Measurements from ENCODE around the gene KLF6.

The KLF6 gene

DNA sequence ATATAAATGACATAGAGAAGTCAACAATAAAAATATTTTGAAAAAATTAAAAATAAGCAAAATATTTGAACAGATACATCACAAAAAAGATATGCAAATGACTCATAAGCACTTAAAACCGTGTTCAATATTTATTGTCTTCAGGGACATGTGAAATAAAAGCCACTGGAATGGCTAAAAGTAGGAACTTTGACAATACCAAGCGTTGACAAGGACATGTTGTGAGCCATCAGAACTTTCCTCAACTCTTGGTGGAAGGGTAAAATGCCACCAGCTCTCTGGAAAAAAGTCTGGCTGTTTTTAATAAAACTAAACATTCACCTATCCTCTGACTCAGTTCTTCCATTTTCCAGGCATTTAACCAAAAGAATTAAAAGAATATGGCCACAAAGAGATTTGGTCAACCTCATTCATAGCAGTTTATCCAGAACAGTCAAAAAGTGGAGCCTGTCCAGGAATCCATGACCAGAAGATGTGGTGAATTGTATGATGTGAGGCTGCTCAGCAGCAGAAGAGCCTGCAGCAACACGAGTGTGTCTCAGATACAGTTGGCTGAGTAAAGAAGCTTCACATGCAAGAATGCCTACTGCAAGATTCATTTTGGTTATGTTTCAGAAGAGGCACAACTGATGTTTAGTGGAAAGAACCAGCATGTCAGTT, 7.1 kb upstream of the KLF6 start:
- H3K4me1 Mint-ChIP-seq, result peaks cover 6% of the 10 kb centered on the region
- no peaks in the 10 kb centered on the region for H3K9me3 Mint-ChIP-seq
- H3K36me3 Mint-ChIP-seq (ENCODE audit: insufficient read depth), result peaks cover 2% of the 10 kb centered on the region
- no peaks in the 10 kb centered on the region for H3K27me3 Mint-ChIP-seq
- no peak for ATAC-seq (replicated peaks; ENCODE audit: extremely low read depth, poor library complexity, severe bottlenecking)
- H3K4me3 Mint-ChIP-seq, result no peak overlapping the region
- no peak for DNase-seq (ENCODE audit: low spot score in 2 of 2)
- no peak overlapping the region for H3K27ac Mint-ChIP-seq (ENCODE audit: low read depth)

DNA sequence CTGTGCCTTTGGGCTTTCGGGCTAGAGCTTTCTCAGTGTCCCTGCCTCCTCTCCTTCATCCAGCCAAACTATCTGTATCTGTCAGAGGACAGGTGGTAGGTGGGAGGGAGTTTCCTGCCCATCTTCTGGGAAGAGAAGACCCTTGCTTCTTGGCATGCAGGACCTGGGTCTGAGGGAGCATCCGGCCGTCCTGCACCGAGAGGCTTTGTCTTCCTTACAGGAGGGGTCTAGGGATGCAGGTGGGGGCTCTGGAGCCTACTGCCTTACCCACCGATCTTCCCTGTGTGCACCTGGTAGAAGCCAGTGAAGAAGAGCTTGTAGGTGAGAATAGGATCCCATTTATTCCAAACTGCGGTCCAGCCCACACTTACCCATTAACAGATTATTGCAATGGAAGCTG, 5.8 kb upstream of the KLF6 start:
- H3K4me1 Mint-ChIP-seq, result peaks cover 14% of the 10 kb centered on the region
- H3K36me3 Mint-ChIP-seq (ENCODE audit: insufficient read depth), result peaks cover 14% of the 10 kb centered on the region
- ATAC-seq (replicated peaks; ENCODE audit: extremely low read depth, poor library complexity, severe bottlenecking) (no peak), DNase-seq (ENCODE audit: low spot score in 2 of 2) (no peak)
- H3K27me3 Mint-ChIP-seq, result no peaks in the 10 kb centered on the region
- no peak overlapping the region for H3K4me3 Mint-ChIP-seq
- H3K9me3 Mint-ChIP-seq, result no peaks in the 10 kb centered on the region
- no peak overlapping the region for H3K27ac Mint-ChIP-seq (ENCODE audit: low read depth)

GRCh38 chr10:3790272-3790671, 5.3 kb upstream of the KLF6 start:
- peaks cover 18% of the 10 kb centered on the region for H3K4me1 Mint-ChIP-seq
- DNase-seq (ENCODE audit: low spot score in 2 of 2) (no peak), ATAC-seq (replicated peaks; ENCODE audit: extremely low read depth, poor library complexity, severe bottlenecking) (no peak)
- H3K27ac Mint-ChIP-seq (ENCODE audit: low read depth), result no peak overlapping the region
- peaks cover 20% of the 10 kb centered on the region for H3K36me3 Mint-ChIP-seq (ENCODE audit: insufficient read depth)
- no peak overlapping the region for H3K4me3 Mint-ChIP-seq
- H3K9me3 Mint-ChIP-seq, result no peaks in the 10 kb centered on the region
- H3K27me3 Mint-ChIP-seq, result no peaks in the 10 kb centered on the region

DNA sequence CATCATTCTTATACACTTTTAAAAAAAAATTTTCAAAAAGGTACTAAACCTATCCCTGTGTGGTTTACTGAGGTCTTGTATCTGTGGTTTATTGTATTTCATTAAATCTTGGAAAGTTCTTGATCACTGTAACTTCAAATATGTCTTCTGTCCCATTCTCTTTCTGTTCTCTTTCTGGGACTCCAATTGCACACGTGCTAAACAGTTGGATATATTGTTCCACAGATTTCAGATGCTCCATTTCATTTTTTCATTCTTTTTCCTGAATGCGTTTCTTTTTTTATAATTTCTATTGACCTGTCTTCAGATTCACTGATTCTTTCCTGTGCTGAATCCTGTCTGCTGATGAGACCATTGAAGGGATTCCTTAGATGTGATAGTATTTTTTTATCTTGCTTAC, 4.6 kb upstream of the KLF6 start:
- Mint-ChIP-seq H3K4me3 (no peak overlapping the region), H3K9me3 (no peaks in the 10 kb centered on the region), H3K27me3 (no peaks in the 10 kb centered on the region), H3K27ac (ENCODE audit: low read depth) (no peak overlapping the region), H3K36me3 (ENCODE audit: insufficient read depth) (peaks cover 26% of the 10 kb centered on the region), H3K4me1 (peaks cover 18% of the 10 kb centered on the region)
- DNase-seq (ENCODE audit: low spot score in 2 of 2), result no peak
- ATAC-seq (replicated peaks; ENCODE audit: extremely low read depth, poor library complexity, severe bottlenecking), result no peak

DNA sequence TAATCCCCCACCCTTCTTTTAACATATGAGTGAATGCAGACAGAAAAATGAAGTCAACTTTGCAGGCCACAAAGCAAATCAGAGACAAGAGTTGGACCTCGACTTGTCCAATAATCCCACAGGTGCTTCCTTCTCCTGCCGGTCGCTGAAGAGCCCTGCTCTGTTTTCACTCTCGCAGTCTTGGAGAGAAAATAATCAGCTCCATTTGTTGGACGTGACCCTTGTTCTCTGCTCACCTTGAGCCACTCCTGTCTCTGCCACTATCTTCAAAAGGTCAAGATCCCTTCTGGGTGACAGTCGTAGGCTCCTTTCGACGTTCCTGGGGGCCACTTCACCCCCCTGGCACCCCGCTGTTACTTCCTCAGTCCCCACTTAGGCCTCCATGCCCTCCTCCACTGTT, 2.8 kb upstream of the KLF6 start:
- Mint-ChIP-seq H3K36me3 (ENCODE audit: insufficient read depth) (peaks cover 44% of the 10 kb centered on the region), H3K4me1 (peaks cover 33% of the 10 kb centered on the region), H3K9me3 (no peaks in the 10 kb centered on the region), H3K27ac (ENCODE audit: low read depth) (no peak overlapping the region), H3K4me3 (peak overlapping the region; percentile 19), H3K27me3 (no peaks in the 10 kb centered on the region)
- no peak for DNase-seq (ENCODE audit: low spot score in 2 of 2)
- no peak for ATAC-seq (replicated peaks; ENCODE audit: extremely low read depth, poor library complexity, severe bottlenecking)

- peak overlapping the region; percentile 97 for H3K4me3 Mint-ChIP-seq
- no peaks in the 10 kb centered on the region for H3K27me3 Mint-ChIP-seq
- H3K36me3 Mint-ChIP-seq (ENCODE audit: insufficient read depth), result peaks cover 52% of the 10 kb centered on the region
- H3K9me3 Mint-ChIP-seq, result no peaks in the 10 kb centered on the region
- DNase-seq (ENCODE audit: low spot score in 2 of 2) (no peak), ATAC-seq (replicated peaks; ENCODE audit: extremely low read depth, poor library complexity, severe bottlenecking) (no peak)
- peak overlapping the region; percentile 100 for H3K27ac Mint-ChIP-seq (ENCODE audit: low read depth)
- peaks cover 35% of the 10 kb centered on the region for H3K4me1 Mint-ChIP-seq
Measured at GRCh38 chr10:3787016-3787400, 2.0 kb upstream of the KLF6 start.

DNA sequence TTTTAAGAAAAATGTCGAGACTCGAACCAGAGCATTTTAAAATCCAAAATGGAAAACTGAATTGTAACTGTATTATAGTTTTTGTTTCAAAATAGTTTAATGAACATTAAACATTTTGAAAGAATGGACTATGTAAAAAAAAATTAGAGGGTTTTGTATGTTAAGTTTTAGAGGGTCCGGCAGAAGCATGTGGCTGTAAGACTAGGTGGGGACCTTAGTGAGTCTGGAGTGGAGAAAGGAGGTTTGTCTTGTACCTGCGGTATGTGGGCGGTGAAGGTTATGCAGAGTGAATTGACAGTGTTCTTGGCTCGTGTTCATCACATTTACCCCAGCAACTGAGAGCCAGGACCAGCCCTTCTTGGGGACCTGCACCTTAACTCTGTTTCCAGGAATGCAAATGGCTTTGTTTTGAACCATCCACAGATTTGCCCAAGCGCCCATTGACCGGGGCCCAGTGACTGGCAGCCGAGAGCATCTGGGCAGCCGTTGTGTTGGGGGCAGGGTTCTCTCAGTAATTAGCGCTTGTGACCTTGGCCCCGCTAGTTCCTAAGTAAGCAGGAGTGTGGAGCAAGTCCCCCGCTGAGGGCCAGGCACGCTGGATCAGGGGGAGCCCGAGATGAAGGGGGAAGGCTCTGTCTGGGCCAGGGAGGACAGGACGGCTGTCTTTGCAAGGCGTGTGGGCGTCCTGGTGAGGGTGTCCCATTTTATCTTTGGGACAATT, 1.4 kb upstream of the KLF6 start:
- ATAC-seq (replicated peaks; ENCODE audit: extremely low read depth, poor library complexity, severe bottlenecking) (no peak), DNase-seq (ENCODE audit: low spot score in 2 of 2) (peak in 1 of 2 donors; percentile 40)
- Mint-ChIP-seq H3K27me3 (no peaks in the 10 kb centered on the region), H3K9me3 (no peaks in the 10 kb centered on the region), H3K36me3 (ENCODE audit: insufficient read depth) (peaks cover 58% of the 10 kb centered on the region), H3K4me3 (peak overlapping the region; percentile 97), H3K27ac (ENCODE audit: low read depth) (peak overlapping the region; percentile 100), H3K4me1 (peaks cover 41% of the 10 kb centered on the region)

DNA sequence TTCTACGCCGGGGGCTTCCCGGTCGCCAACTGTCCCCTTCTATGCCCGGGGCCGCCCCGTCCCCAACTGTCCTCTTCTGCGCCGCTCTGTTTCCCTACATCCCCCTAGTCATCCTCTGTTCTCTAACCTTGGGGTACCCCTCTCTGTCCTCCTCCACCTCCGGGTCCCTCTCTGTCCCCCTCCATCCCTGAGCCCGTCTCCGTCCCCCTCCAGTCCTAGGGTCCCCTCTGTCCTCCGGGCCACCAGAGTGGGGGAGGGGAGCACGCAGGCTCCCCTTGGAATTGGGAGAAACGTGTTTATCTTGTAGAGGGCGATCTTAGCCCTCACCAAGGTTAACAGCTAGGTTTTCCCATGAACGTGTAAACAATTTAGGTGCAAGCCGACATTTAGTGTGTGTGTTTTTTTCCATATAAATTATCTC, 852 bp upstream of the KLF6 start:
- Mint-ChIP-seq H3K27me3 (no peaks in the 10 kb centered on the region), H3K4me3 (peak overlapping the region; percentile 97), H3K27ac (ENCODE audit: low read depth) (peak overlapping the region; percentile 100), H3K9me3 (no peaks in the 10 kb centered on the region), H3K4me1 (peaks cover 47% of the 10 kb centered on the region), H3K36me3 (ENCODE audit: insufficient read depth) (peaks cover 64% of the 10 kb centered on the region)
- ATAC-seq (replicated peaks; ENCODE audit: extremely low read depth, poor library complexity, severe bottlenecking) (peak; percentile 2), DNase-seq (ENCODE audit: low spot score in 2 of 2) (peak; percentile 46 to 59)

DNA sequence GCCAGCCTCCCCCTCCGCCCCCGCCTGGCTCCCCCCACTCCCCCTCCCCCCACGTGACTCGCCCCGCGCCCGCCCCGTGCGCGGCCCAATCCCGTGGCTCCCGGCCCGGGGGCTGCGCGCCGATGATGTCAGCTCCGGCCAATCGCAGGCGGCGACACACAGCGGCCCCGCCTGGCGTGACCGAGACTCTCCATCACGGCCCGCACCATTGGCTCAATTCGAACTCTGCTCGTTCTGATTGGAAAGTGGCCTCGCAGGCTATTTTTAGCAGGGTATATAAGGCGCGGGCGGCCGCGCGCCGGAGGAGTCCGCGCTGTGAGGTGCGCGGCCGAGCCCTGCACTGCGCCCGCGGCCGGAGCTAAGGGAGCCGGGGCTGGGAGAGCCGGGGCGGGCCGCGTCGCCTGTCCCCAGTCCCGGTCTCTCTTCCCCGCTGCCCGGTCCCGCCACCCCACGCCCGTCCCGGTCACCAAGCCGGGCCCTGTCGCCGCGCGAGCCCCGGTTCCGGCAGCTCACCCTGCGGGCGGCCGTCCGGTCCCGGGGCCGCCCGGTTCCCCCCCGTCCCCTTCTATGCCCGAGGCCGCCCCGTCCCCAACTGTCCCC, 342 bp upstream of the KLF6 start:
- DNase-seq (ENCODE audit: low spot score in 2 of 2) (peak; percentile 98 to 100), ATAC-seq (replicated peaks; ENCODE audit: extremely low read depth, poor library complexity, severe bottlenecking) (peak; percentile 67)
- H3K27me3 Mint-ChIP-seq, result no peaks in the 10 kb centered on the region
- peaks cover 52% of the 10 kb centered on the region for H3K4me1 Mint-ChIP-seq
- H3K9me3 Mint-ChIP-seq, result no peaks in the 10 kb centered on the region
- H3K36me3 Mint-ChIP-seq (ENCODE audit: insufficient read depth), result peaks cover 69% of the 10 kb centered on the region
- peak overlapping the region; percentile 97 for H3K4me3 Mint-ChIP-seq
- peak overlapping the region; percentile 100 for H3K27ac Mint-ChIP-seq (ENCODE audit: low read depth)

DNA sequence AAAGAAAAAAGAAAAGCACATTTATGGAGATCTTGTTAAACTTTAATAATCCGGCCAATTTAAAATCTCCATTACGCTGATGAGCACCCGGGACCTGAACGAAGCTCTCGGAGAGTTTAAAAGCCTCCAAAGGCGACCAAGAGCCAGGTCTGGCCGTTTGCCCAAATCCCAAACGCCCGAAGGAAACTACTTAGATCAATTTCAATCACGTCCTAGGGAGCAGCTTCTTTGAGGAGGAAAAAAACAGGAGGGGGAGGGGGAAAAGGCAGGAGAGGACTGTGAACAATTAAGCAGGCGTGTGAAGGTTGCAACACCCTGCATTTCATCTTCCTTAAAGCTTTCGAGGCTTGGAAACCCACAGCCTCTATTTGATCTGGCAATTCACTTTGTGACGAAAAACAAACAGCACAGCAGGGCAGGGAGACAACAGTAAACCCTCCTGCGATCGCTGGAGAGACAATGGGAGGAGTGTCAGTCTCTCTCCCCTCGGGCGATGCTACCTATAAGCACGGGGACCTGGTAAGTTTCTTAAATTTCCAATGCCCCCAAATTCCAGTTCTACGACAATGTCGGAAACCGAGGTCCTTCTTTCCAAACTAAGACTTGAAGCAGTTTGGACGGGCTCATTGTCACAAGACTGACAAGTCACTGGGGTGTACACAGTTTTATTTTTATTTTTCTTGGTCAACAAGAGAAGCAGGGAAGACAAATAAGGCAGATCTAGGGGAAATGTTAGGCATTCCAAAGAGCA, 1.2 kb downstream of the KLF6 start:
- peaks cover 84% of the 10 kb centered on the region for H3K36me3 Mint-ChIP-seq (ENCODE audit: insufficient read depth)
- peak overlapping the region; percentile 97 for H3K4me3 Mint-ChIP-seq
- no peaks in the 10 kb centered on the region for H3K9me3 Mint-ChIP-seq
- peaks cover 67% of the 10 kb centered on the region for H3K4me1 Mint-ChIP-seq
- H3K27me3 Mint-ChIP-seq, result no peaks in the 10 kb centered on the region
- peak; percentile 43 to 58 for DNase-seq (ENCODE audit: low spot score in 2 of 2)
- peak overlapping the region; percentile 100 for H3K27ac Mint-ChIP-seq (ENCODE audit: low read depth)
- ATAC-seq (replicated peaks; ENCODE audit: extremely low read depth, poor library complexity, severe bottlenecking), result no peak

- DNase-seq (ENCODE audit: low spot score in 2 of 2) (peak; percentile 50 to 70), ATAC-seq (replicated peaks; ENCODE audit: extremely low read depth, poor library complexity, severe bottlenecking) (peak; percentile 8)
Measured at GRCh38 chr10:3783316-3783681, 1.7 kb downstream of the KLF6 start.

GRCh38 chr10:3782451-3783315, 2.3 kb downstream of the KLF6 start:
- peak; percentile 69 to 80 for DNase-seq (ENCODE audit: low spot score in 2 of 2)
- peak overlapping the region; percentile 100 for H3K27ac Mint-ChIP-seq (ENCODE audit: low read depth)
- H3K27me3 Mint-ChIP-seq, result no peaks in the 10 kb centered on the region
- H3K4me3 Mint-ChIP-seq, result peak overlapping the region; percentile 97
- H3K36me3 Mint-ChIP-seq (ENCODE audit: insufficient read depth), result peaks cover 96% of the 10 kb centered on the region
- peaks cover 77% of the 10 kb centered on the region for H3K4me1 Mint-ChIP-seq
- peak; percentile 29 for ATAC-seq (replicated peaks; ENCODE audit: extremely low read depth, poor library complexity, severe bottlenecking)
- no peaks in the 10 kb centered on the region for H3K9me3 Mint-ChIP-seq

More at GRCh38 chr10:3783316-3783681, 1.7 kb downstream of the KLF6 start:
- Mint-ChIP-seq H3K27me3 (no peaks in the 10 kb centered on the region), H3K36me3 (ENCODE audit: insufficient read depth) (peaks cover 89% of the 10 kb centered on the region), H3K4me1 (peaks cover 71% of the 10 kb centered on the region), H3K27ac (ENCODE audit: low read depth) (peak overlapping the region; percentile 100), H3K9me3 (no peaks in the 10 kb centered on the region), H3K4me3 (peak overlapping the region; percentile 97)
